HL-60/S4 (cell line): ENCODE measurements around the gene TMSB4X.

Source experiments
- in situ Hi-C: fragments of 300-500 bp; cut with MboI; formaldehyde crosslinking; loops from 2 replicates; pipeline ENCODE4 v1.14.3; 2022; ENCODE audit warnings: low sequenced_read_pairs

The TMSB4X gene

GRCh38 chrX:12954376-12954775, 20.5 kb upstream of the TMSB4X start:
- in situ Hi-C loops = loop anchor here (25.0 kb wide), 1 partner anchor 533 kb away; no protein-coding TSS in a partner anchor

- in situ Hi-C loops = loop anchor here (25.0 kb wide), 1 partner anchor 532 kb away; no protein-coding TSS in a partner anchor
Observed at GRCh38 chrX:12954981-12955380, 19.9 kb upstream of the TMSB4X start.

- in situ Hi-C loops = loop anchor here (25.0 kb wide), 1 partner anchor 531 kb away; no protein-coding TSS in a partner anchor
Observed at GRCh38 chrX:12955882-12956703, 18.8 kb upstream of the TMSB4X start.

DNA sequence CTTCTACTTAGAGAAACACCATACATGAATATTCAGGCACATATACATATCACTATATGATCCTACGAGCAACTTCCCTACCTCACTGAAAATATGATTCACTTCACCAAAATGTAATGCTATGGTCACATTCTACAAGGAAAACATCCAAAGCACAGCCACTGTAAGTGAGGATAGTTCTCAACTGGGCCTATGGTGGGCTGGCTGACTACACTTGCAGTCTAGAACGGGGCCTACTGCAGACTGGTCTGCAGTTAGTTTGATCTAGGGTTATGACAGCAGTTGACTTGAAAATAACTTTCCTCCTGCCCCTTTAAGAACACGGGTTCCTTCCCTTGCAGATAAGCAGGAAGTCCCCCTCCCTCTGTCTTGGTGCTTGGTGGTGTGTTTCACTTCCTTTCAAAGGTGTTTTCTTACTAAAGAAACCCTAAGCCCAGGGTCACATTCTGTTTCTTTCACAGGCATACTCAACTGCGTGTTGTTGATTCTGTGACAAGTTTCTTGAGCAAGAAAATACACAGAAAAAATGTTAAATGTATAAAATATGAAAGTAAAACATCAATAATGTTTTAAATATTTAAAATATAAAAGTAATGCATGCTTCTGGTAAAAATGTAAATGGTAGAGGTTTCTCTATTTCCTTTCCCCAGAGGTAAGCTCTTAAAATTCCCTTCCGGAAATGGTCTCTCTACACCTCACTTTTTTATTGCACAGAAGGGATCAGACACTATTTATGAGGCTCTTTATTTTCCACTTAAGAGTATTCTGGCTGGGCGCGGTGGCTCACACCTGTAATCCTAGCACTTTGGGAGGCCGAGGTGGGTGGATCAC, 18.0 kb upstream of the TMSB4X start:
- in situ Hi-C loops = loop anchor here (25.0 kb wide), 1 partner anchor 530 kb away; no protein-coding TSS in a partner anchor

DNA sequence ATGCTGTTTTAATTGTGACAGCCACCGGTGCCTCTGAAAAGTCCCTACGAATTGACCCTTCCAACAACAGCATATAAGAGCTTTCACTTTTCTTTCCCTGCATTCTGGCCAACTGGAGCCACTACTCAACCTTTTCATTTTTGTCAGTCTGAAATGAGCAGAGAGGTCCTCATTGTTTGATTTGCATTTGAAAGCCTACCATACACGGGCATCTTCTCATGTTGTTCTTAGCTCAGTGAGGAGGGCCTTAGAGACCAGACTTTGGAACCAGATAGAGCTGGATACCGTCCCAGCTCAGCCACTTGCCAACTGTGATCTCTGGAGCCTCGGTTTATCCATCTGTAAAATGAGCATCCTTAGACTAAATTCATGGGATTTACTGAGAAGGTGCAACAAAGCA, 16.9 kb upstream of the TMSB4X start:
- in situ Hi-C loops = loop anchor here (25.0 kb wide), 1 partner anchor 529 kb away; no protein-coding TSS in a partner anchor

- in situ Hi-C loops = loop anchor here (25.0 kb wide), 1 partner anchor 529 kb away; no protein-coding TSS in a partner anchor
Observed at GRCh38 chrX:12958461-12958860, 16.4 kb upstream of the TMSB4X start.

DNA sequence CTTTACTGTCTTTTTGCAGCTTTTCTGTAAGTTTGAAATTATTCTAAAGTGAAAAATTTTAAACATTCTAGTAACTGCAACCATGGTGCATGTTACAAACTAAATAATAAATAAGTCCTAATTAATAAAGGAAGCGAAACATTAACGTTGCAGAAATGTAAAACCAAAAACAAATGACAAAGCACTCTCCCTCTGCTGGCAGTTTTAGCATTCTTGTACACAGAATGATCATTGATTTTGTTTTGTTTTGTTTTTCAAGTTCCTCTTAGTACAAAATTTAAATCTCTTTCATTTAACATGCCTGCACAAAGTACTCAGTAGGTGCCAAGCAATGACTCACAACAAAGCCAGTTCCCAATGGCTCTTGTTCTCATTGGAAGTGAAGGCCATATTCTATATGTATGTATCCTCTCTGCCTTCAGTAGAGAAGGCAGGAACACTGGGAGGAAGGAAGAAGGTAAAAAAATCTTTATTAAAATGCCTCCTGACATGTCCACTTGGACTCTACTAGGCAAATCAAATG, 13.7 kb upstream of the TMSB4X start:
- in situ Hi-C loops = loop anchor here (25.0 kb wide), 1 partner anchor 526 kb away; no protein-coding TSS in a partner anchor

- in situ Hi-C loops = loop anchor here (25.0 kb wide), 1 partner anchor 525 kb away; no protein-coding TSS in a partner anchor
Observed at GRCh38 chrX:12962041-12962504, 12.8 kb upstream of the TMSB4X start.

- in situ Hi-C loops = loop anchor here (25.0 kb wide), 1 partner anchor 524 kb away; no protein-coding TSS in a partner anchor
Observed at GRCh38 chrX:12963210-12963850, 11.6 kb upstream of the TMSB4X start.

DNA sequence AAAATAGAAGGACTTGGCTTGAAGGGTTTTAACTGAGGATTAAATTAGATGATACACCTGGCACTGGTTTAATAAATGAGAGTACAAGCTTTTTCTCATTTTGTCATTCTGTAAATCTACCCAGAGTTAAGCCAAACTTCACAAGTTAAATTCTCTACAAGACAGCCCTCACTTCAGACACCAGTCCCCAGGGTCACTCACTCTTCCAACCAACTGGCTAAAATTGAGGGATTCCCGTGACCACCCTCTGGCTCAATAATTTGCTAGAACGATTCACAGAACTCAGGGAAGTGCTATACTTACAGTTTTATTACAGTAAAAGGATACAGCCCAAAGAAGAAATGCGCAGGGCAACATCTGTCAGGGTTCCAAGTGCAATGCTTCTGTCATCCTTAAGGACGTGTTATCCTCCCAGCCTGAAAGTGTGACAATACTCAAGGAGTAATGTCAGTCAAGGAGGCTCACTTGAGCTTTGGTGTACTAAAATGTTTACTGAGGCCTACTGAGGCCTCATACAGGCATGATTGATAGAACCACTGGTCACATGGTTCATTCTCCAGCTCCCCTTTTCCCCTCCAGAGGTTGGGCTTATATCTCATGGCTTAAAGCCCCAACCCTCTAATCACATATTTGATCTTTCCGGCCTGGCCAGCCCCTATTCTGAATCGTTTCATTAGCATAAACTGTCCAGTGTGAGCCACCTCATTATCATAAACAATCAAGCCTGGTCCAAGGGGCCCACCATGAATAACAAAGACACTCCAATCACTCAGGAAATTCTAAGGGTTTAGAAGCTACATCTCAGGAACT, 9.6 kb upstream of the TMSB4X start:
- in situ Hi-C loops = loop anchor here (25.0 kb wide), 1 partner anchor 522 kb away; no protein-coding TSS in a partner anchor

GRCh38 chrX:12966151-12966550, 8.8 kb upstream of the TMSB4X start:
- in situ Hi-C loops = loop anchor here (25.0 kb wide), 1 partner anchor 521 kb away; no protein-coding TSS in a partner anchor

GRCh38 chrX:12967711-12968465, 7.0 kb upstream of the TMSB4X start:
- in situ Hi-C loops = loop anchor here (25.0 kb wide), 1 partner anchor 519 kb away; no protein-coding TSS in a partner anchor

DNA sequence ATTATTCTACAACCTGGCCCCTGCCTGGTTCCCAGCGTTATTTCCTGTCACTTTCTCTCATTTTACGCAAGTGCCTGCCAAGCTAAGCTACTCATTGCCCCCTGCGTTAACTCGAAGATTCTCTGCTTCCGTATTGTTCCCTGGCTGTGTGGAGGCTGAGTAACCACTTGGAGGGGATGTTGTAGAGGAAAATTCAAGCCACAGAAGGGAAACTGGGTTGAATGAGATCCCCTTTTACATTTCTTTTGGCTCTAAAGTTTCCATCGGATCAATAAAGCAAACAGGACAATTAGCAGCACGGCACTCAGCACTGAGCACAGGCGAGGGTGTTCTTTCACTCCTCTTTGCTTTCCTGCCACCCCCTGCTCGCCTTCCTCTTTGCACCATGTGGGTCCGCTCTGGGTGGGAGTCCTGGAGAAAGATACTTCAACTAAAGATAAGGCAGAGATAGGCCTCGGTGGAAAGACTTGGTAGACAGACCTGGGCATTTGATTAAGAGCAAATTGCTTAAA, 4.2 kb upstream of the TMSB4X start:
- in situ Hi-C loops = loop anchor here (25.0 kb wide), 1 partner anchor 517 kb away; no protein-coding TSS in a partner anchor

- in situ Hi-C loops = loop anchor here (25.0 kb wide), 1 partner anchor 516 kb away; no protein-coding TSS in a partner anchor
Observed at GRCh38 chrX:12971282-12972003, 3.5 kb upstream of the TMSB4X start.

DNA sequence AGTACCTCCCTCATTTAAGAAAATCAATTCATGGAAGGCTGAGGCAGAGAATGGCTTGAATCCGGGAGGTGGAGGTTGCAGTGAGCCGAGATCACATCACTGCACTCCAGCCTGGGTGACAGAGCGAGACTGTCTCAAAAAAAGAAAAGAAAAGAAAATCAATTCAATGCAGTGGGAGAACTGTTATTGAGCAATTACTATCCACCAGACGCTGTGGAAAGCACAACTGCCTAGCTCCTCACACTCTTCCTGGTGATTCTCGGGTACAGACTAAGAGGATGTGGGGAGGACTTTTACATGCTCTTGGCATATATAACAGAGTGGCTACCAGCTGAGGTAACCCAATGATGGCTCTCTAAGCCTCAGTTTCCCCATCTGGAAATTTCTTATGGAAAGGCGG, 2.7 kb upstream of the TMSB4X start:
- in situ Hi-C loops = loop anchor here (25.0 kb wide), 1 partner anchor 515 kb away; no protein-coding TSS in a partner anchor

GRCh38 chrX:12972878-12973560, 1.9 kb upstream of the TMSB4X start:
- in situ Hi-C loops = loop anchor here (25.0 kb wide), 1 partner anchor 514 kb away; no protein-coding TSS in a partner anchor
